HepG2 (cell line): ENCODE measurements around the gene KCTD1. TPM values are rescaled to one million over a fixed set of nuclear protein-coding genes. Genes with fewer than 3 reads are reported as not detected.

Experiments
- ATAC-seq: fragments of 200-7000 bp; cut with Tn5 transposase; 3 replicates; pipeline ENCODE4 v1.9.1; 2020; ENCODE audit warnings: mild to moderate bottlenecking, moderate library complexity
- BruUV-seq: library from RNA; stranded (reverse); fragments of 400-500 nt; replicated peaks from 2 replicates; lab custom pipeline; 2021; lab: Mats Ljungman, UMichigan
- CTCF ChIA-PET: fragments of 300-600 bp; formaldehyde crosslinking; extraction: SDS; loops from one replicate; lab custom pipeline; 2021; ENCODE audit warnings: low total read pairs, inconsistent platforms, low intra/inter-chr PET ratio; lab: Yijun Ruan, JAX
- POLR2A ChIA-PET: fragments of 350-600 bp; sonication (Branson Sonifier 250); formaldehyde crosslinking; loops from one replicate; lab custom pipeline; 2020; ENCODE audit warnings: antibody characterized with exemption, inconsistent platforms; lab: Yijun Ruan, JAX
- DNase-seq: peaks from one replicate; pipeline ENCODE4 v3.0.0-alpha.2; 2015; ENCODE audit warnings: low spot score
- FAIRE-seq: peaks from 3 replicates; lab custom pipeline; 2011; peaks lifted over from hg19 to GRCh38; lab: Jason Lieb, UNC
- H2AFZ ChIP-seq: one replicate; pipeline ENCODE4 v1.6.1; 2011; ENCODE audit warnings: low read length, inconsistent platforms
- H3K27ac ChIP-seq: fragments of 300-600 bp; 3 replicates; pipeline ENCODE4 v1.8.0; 2011; ENCODE audit warnings: mixed run types, mild to moderate bottlenecking, mixed read lengths, low read length, inconsistent platforms; ENCODE audit not compliant: insufficient read depth; ENCODE audit errors: extremely low read length
- H3K27me3 ChIP-seq, 2 experiments: fragments of 200-600 bp in 1 of 2; 2 replicates in 1 of 2; 3 replicates in 1 of 2; pipeline versions ENCODE4 v1.6.0 to v1.8.0; 2011; ENCODE audit warnings: low read length in 2 of 2, mild to moderate bottlenecking in 2 of 2, moderate library complexity in 2 of 2, inconsistent platforms in 1 of 2; ENCODE audit not compliant: insufficient read depth in 2 of 2, control insufficient read depth in 1 of 2
- H3K36me3 ChIP-seq, 2 experiments: fragments of 200-600 bp in 1 of 2; replicated peaks in 1 of 2; 2 replicates in 1 of 2; 3 replicates in 1 of 2; pipeline versions ENCODE4 v1.5.1 to v1.8.0; 2011; ENCODE audit warnings: low read length in 2 of 2, inconsistent platforms in 1 of 2; ENCODE audit not compliant: insufficient read depth in 2 of 2, control insufficient read depth in 1 of 2
- H3K4me1 ChIP-seq: 2 replicates; pipeline ENCODE4 v1.5.1; 2012; ENCODE audit warnings: low read length, inconsistent platforms; ENCODE audit not compliant: insufficient read depth
- H3K4me2 ChIP-seq: 2 replicates; pipeline ENCODE4 v1.6.0; 2011; ENCODE audit warnings: low read depth, low read length, inconsistent platforms
- H3K4me3 ChIP-seq, 3 experiments: fragments of 200-600 bp in 1 of 3; sonication (generic), shearing (Covaris generic) in 1 of 3; replicated peaks in 1 of 3; 2 replicates each; pipeline ENCODE4 v1.5.1; 2011 to 2016; ENCODE audit warnings: low read length in 3 of 3, inconsistent platforms in 2 of 3, low read depth in 2 of 3, mild to moderate bottlenecking in 2 of 3, control low read depth in 1 of 3, mixed read lengths in 1 of 3; ENCODE audit not compliant: insufficient read depth in 1 of 3
- H3K79me2 ChIP-seq: one replicate; pipeline ENCODE4 v1.6.1; 2011; ENCODE audit warnings: low read length, inconsistent platforms; ENCODE audit not compliant: insufficient read depth
- H3K9ac ChIP-seq: 2 replicates; pipeline ENCODE4 v1.6.0; 2011; ENCODE audit warnings: mild to moderate bottlenecking, low read depth, low read length, inconsistent platforms; ENCODE audit not compliant: insufficient read depth
- H3K9me3 ChIP-seq: 2 replicates; pipeline ENCODE4 v1.5.1; 2012; ENCODE audit warnings: mild to moderate bottlenecking, low read length
- H4K20me1 ChIP-seq: 2 replicates; pipeline ENCODE4 v1.6.0; 2011; ENCODE audit warnings: inconsistent platforms, mild to moderate bottlenecking, low read length, moderate library complexity; ENCODE audit not compliant: insufficient read depth
- CHD2 ChIP-seq: IDR thresholded peaks from 2 replicates; pipeline ENCODE4 v1.6.1; 2011; ENCODE audit warnings: low read depth, low read length, improper control_type of control experiment
- FOXO1 ChIP-seq: sonication (generic); formaldehyde crosslinking; IDR thresholded peaks from 2 replicates; pipeline ENCODE4 v1.4.0; 2020; ENCODE audit warnings: missing genetic modification reagents
- KDM5A ChIP-seq: fragments of 200-600 bp; sonication (generic); IDR thresholded peaks from 2 replicates; pipeline ENCODE4 v1.7.0; 2018; ENCODE audit warnings: antibody characterized with exemption, mild to moderate bottlenecking, low read length, borderline replicate concordance
- MZF1 ChIP-seq: sonication (generic); formaldehyde crosslinking; IDR thresholded peaks from 2 replicates; pipeline ENCODE4 v1.8.1; 2023; ENCODE audit warnings: mild to moderate bottlenecking, missing genetic modification reagents, borderline replicate concordance
- POLR2A ChIP-seq, 2 experiments: IDR thresholded peaks; 2 replicates each; pipeline ENCODE4 v1.6.1; 2011; ENCODE audit warnings: low read depth in 2 of 2, low read length in 2 of 2, mild to moderate bottlenecking in 1 of 2, moderate library complexity in 1 of 2; ENCODE audit not compliant: insufficient read depth in 1 of 2
- RARG ChIP-seq: sonication (generic); formaldehyde crosslinking; IDR thresholded peaks from 2 replicates; pipeline ENCODE4 v1.4.0; 2020; ENCODE audit warnings: low read depth, mild to moderate bottlenecking, missing genetic modification reagents
- SIX4 ChIP-seq: sonication (generic); formaldehyde crosslinking; IDR thresholded peaks from 2 replicates; pipeline ENCODE4 v1.4.0; 2020; ENCODE audit warnings: missing genetic modification reagents
- THAP11 ChIP-seq: IDR thresholded peaks from 2 replicates; pipeline ENCODE4 v1.6.1; 2016; ENCODE audit warnings: missing biosample characterization, missing genetic modification reagents
- ZBTB7B ChIP-seq: sonication (generic); formaldehyde crosslinking; IDR thresholded peaks from 2 replicates; pipeline ENCODE4 v1.4.0; 2020; ENCODE audit warnings: missing genetic modification reagents
- ZFP36L2 ChIP-seq: sonication (generic); formaldehyde crosslinking; IDR thresholded peaks from 2 replicates; pipeline ENCODE4 v1.4.0; 2020; ENCODE audit warnings: missing genetic modification reagents
- ZMAT5 ChIP-seq: sonication (generic); formaldehyde crosslinking; IDR thresholded peaks from 2 replicates; pipeline ENCODE4 v1.5.0; 2020; ENCODE audit warnings: mild to moderate bottlenecking, low read depth, missing genetic modification reagents, borderline replicate concordance
- ZNF180 ChIP-seq: sonication (generic); formaldehyde crosslinking; IDR thresholded peaks from 2 replicates; pipeline ENCODE4 v1.4.0; 2020; ENCODE audit warnings: low read depth, missing genetic modification reagents, borderline replicate concordance
- ZNF317 ChIP-seq: sonication (generic); formaldehyde crosslinking; IDR thresholded peaks from 2 replicates; pipeline ENCODE4 v1.5.0; 2020; ENCODE audit warnings: mild to moderate bottlenecking, missing genetic modification reagents
- ZNF468 ChIP-seq: sonication (generic); formaldehyde crosslinking; IDR thresholded peaks from 2 replicates; pipeline ENCODE4 v1.8.0; 2022; ENCODE audit warnings: mild to moderate bottlenecking, moderate library complexity, missing genetic modification reagents
- ZNF501 ChIP-seq: sonication (generic); formaldehyde crosslinking; IDR thresholded peaks from 2 replicates; pipeline ENCODE4 v1.5.1; 2020; ENCODE audit warnings: mild to moderate bottlenecking, moderate library complexity, missing genetic modification reagents
- ZNF530 ChIP-seq: sonication (generic); formaldehyde crosslinking; IDR thresholded peaks from 2 replicates; pipeline ENCODE4 v1.5.0; 2020; ENCODE audit warnings: low read depth, mild to moderate bottlenecking, missing genetic modification reagents
- WGBS: methylation state at CpG from one replicate; pipeline ENCODE4 v1.1.6; 2017; ENCODE audit warnings: low lambda C conversion rate; 5-methylcytosine and 5-hydroxymethylcytosine counted together
- in situ Hi-C: cut with HindIII; loops from 2 replicates; pipeline ENCODE4 v1.10.0; 2017; ENCODE audit warnings: low pct_unique_long_range_greater_than_20kb; ENCODE audit not compliant: extremely low pct_ligation_motif_present
- intact Hi-C: fragments of 100-400 bp; cut with micrococcal nuclease; formaldehyde crosslinking; loops from one replicate; pipeline ENCODE4 v1.10.0; 2022; ENCODE audit not compliant: unreplicated experiment
- polyA plus RNA-seq, 8 experiments: library from polyadenylated mRNA; depleted of rRNA in 3 of 8; stranded (reverse) in 7 of 8; unstranded in 1 of 8; fragments of >200 nt; fragmentation: Illumina TruSeq in 4 of 8; extraction: Trizol in 4 of 8; gene quantifications; 2 replicates each; pipeline versions ENCODE4 v1.2.1 to v1.2.3, GENCODE V29; 2011 to 2016; ENCODE audit warnings: low read depth in 4 of 8, missing spikeins in 1 of 8, mixed read lengths in 1 of 8; ENCODE audit not compliant: insufficient read depth in 1 of 8
- total RNA-seq, 5 experiments: library from RNA; depleted of rRNA; stranded (reverse); fragments of >200 nt; fragmentation: Illumina TruSeq; extraction: Trizol; gene quantifications; 2 replicates each; pipeline ENCODE4 v1.2.3, GENCODE V29; 2016; ENCODE audit warnings: low read depth in 1 of 5
- TF ChIP-seq, protein P1 (sequence below): sonication (generic); formaldehyde crosslinking; IDR thresholded peaks from 2 replicates; pipeline ENCODE4 v1.4.0; 2020; ENCODE audit warnings: mild to moderate bottlenecking, missing genetic modification reagents

KCTD1 gene
- total and polyA plus RNA-seq, 2 of the 13 experiments (the other 11 are each of a cell fraction or from before 2014, with no cell fraction given): 2.7 to 6.8 TPM

DNA sequence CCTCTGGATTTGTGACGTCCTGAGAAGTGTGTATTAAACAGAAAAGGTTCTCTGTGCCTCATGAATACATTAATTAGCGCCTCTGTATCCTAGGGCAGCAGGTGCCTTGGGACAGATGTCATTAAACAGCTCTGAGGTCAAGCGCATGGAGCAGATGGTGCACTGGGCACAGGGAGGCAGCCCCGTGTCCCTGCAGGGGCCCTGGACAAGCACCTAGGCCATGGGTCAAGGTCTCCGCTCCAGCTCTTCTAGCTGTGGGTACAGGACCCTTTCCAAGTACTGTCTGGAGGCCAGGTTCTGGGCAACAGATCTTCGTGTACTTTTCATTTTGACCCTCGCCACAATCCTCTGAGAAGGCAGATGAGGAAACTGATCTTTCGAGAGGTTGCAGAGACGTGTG is 126.4 kb downstream of the KCTD1 start (continued):
- no peak for TF ChIP-seq ZNF501 (CRISPR knock-in tag)
- no peak for TF ChIP-seq FOXO1 (CRISPR knock-in tag)
- no peak for TF ChIP-seq ZBTB7B (CRISPR knock-in tag)
- TF ChIP-seq SIX4 (CRISPR knock-in tag): no peak
- no peak for TF ChIP-seq ZFP36L2 (CRISPR knock-in tag)

GRCh38 chr18:26421503-26421902 is 126.8 kb downstream of the KCTD1 start:
- H3K4me1 ChIP-seq: peaks cover 14% of the 10 kb centered on the region; the same call in 1 of the 2 replicates
- DNase-seq (no peak), ATAC-seq (peak; percentile 27; the same call in 2 of the 3 replicates), FAIRE-seq (no peak)
- intact Hi-C loops: no loop called here
- no peak overlapping the region for H3K9ac ChIP-seq
- no peak overlapping the region for H3K4me2 ChIP-seq
- H3K27me3 ChIP-seq: peaks cover 0 to 59% of the 10 kb centered on the region in 2 experiments; a peak in 4 of 5 replicates
- CTCF ChIA-PET: no interaction called here
- in situ Hi-C loops: no loop called here
- BruUV-seq: no TSS peak
- H3K9me3 ChIP-seq: no peaks in the 10 kb centered on the region
- no peak overlapping the region for H2AFZ ChIP-seq
- TF ChIP-seq KDM5A (no peak), ZNF180 (CRISPR knock-in tag) (no peak), CHD2 (no peak), ZMAT5 (CRISPR knock-in tag) (no peak), THAP11 (CRISPR knock-in tag) (no peak), RARG (no peak), ZNF317 (CRISPR knock-in tag) (no peak), MZF1 (no peak), POLR2A (IDR thresholded peaks at IDR 0.05; ENCODE audit: insufficient read depth in 1 of 2, low read depth in 2 of 2, low read length in 2 of 2) (no peak), ZNF468 (CRISPR knock-in tag) (no peak), ZNF530 (no peak)
- TF ChIP-seq, protein P1, sequence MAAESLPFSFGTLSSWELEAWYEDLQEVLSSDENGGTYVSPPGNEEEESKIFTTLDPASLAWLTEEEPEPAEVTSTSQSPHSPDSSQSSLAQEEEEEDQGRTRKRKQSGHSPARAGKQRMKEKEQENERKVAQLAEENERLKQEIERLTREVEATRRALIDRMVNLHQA (CRISPR knock-in tag): no peak
- no peak overlapping the region for H3K27ac ChIP-seq
- no peaks in the 10 kb centered on the region; the same call in 1 of the 2 replicates for H4K20me1 ChIP-seq
- no peaks in the 10 kb centered on the region for H3K36me3 ChIP-seq
- 0% methylated on average over 1 of the region's 6 CpGs for WGBS
- no peak overlapping the region for H3K4me3 ChIP-seq
- POLR2A ChIA-PET: no interaction called here
- no peaks in the 10 kb centered on the region for H3K79me2 ChIP-seq
